HEK293 (cell line): ENCODE measurements around the gene ZNF530.

Experiments used
- CTCF ChIA-PET: fragments of 350-600 bp; formaldehyde crosslinking; extraction: SDS; loops from one replicate; lab custom pipeline; 2021; ENCODE audit warnings: antibody characterized with exemption; lab: Yijun Ruan, JAX
- POLR2A ChIA-PET: fragments of 300-600 bp; formaldehyde crosslinking; extraction: SDS; loops from one replicate; lab custom pipeline; 2020; ENCODE audit warnings: antibody characterized with exemption, inconsistent platforms; lab: Yijun Ruan, JAX
- H3K27ac ChIP-seq: fragments of 200-500 bp; sonication (Bioruptor generic); 2 replicates; pipeline ENCODE4 v1.5.1; 2014; ENCODE audit warnings: low read depth, low read length, control low read depth, inconsistent platforms; ENCODE audit errors: extremely low read depth
- H3K36me3 ChIP-seq, 2 experiments: fragments of 200-500 bp in 1 of 2; sonication (Bioruptor generic) in 1 of 2; 1 replicate in 1 of 2; 2 replicates in 1 of 2; pipeline ENCODE4 v1.5.1; 2014 to 2017; ENCODE audit warnings: inconsistent platforms in 2 of 2, low read length in 2 of 2; ENCODE audit not compliant: control insufficient read depth in 2 of 2, insufficient read depth in 1 of 2
- H3K4me1 ChIP-seq: fragments of 200-500 bp; sonication (Bioruptor generic); 2 replicates; pipeline ENCODE4 v1.5.1; 2014; ENCODE audit warnings: mild to moderate bottlenecking, low read length, inconsistent platforms; ENCODE audit not compliant: control insufficient read depth, insufficient read depth
- H3K4me3 ChIP-seq: 2 replicates; pipeline ENCODE4 v1.5.1; 2011; ENCODE audit warnings: low read depth, mild to moderate bottlenecking, control low read depth, low read length, moderate library complexity
- H3K9me3 ChIP-seq: fragments of 200-500 bp; sonication (Bioruptor generic); 2 replicates; pipeline ENCODE4 v1.5.1; 2014; ENCODE audit warnings: low read depth, low read length, inconsistent platforms; ENCODE audit not compliant: control insufficient read depth, insufficient read depth
- GLIS1 ChIP-seq: fragments of 450-650 bp; formaldehyde crosslinking; IDR thresholded peaks from 2 replicates; pipeline ENCODE4 v1.5.1; 2016; ENCODE audit warnings: missing biosample characterization, missing genetic modification characterization
- KLF7 ChIP-seq: fragments of 450-650 bp; formaldehyde crosslinking; IDR thresholded peaks from 2 replicates; pipeline ENCODE4 v1.5.1; 2016; ENCODE audit warnings: missing biosample characterization, missing genetic modification characterization, borderline replicate concordance
- SP3 ChIP-seq: fragments of 450-650 bp; formaldehyde crosslinking; IDR thresholded peaks from 2 replicates; pipeline ENCODE4 v1.5.1; 2016; ENCODE audit warnings: missing biosample characterization, missing genetic modification characterization
- YY2 ChIP-seq: fragments of 450-650 bp; formaldehyde crosslinking; IDR thresholded peaks from 2 replicates; pipeline ENCODE4 v1.5.1; 2016; ENCODE audit warnings: missing biosample characterization, missing genetic modification characterization
- ZFP37 ChIP-seq: fragments of 450-650 bp; formaldehyde crosslinking; IDR thresholded peaks from 2 replicates; pipeline ENCODE4 v1.5.1; 2016; ENCODE audit warnings: missing biosample characterization, missing genetic modification characterization
- ZNF112 ChIP-seq: fragments of 450-650 bp; formaldehyde crosslinking; IDR thresholded peaks from 2 replicates; pipeline ENCODE4 v1.5.0; 2017; ENCODE audit warnings: missing biosample characterization, missing genetic modification characterization
- ZNF174 ChIP-seq: fragments of 450-650 bp; formaldehyde crosslinking; IDR thresholded peaks from 2 replicates; pipeline ENCODE4 v1.5.0; 2017; ENCODE audit warnings: missing biosample characterization, mild to moderate bottlenecking, missing genetic modification characterization
- ZNF175 ChIP-seq: fragments of 450-650 bp; formaldehyde crosslinking; IDR thresholded peaks from 2 replicates; pipeline ENCODE4 v1.5.1; 2016; ENCODE audit warnings: missing biosample characterization, missing genetic modification characterization
- ZNF184 ChIP-seq: fragments of 450-650 bp; IDR thresholded peaks from 2 replicates; pipeline ENCODE4 v1.5.1; 2018; ENCODE audit warnings: missing biosample characterization, mild to moderate bottlenecking, missing genetic modification characterization
- ZNF223 ChIP-seq: fragments of 450-650 bp; formaldehyde crosslinking; IDR thresholded peaks from 2 replicates; pipeline ENCODE4 v1.5.1; 2016; ENCODE audit warnings: missing biosample characterization, missing genetic modification characterization
- ZNF23 ChIP-seq: fragments of 450-650 bp; formaldehyde crosslinking; IDR thresholded peaks from 2 replicates; pipeline ENCODE4 v1.5.1; 2016; ENCODE audit warnings: missing biosample characterization, missing genetic modification characterization, borderline replicate concordance
- ZNF292 ChIP-seq: fragments of 450-650 bp; formaldehyde crosslinking; IDR thresholded peaks from 2 replicates; pipeline ENCODE4 v1.5.1; 2016; ENCODE audit warnings: low read depth, missing biosample characterization, missing genetic modification characterization, borderline replicate concordance
- ZNF341 ChIP-seq: fragments of 450-650 bp; formaldehyde crosslinking; IDR thresholded peaks from 2 replicates; pipeline ENCODE4; 2016; ENCODE audit warnings: low read depth, missing biosample characterization, missing genetic modification characterization
- ZNF350 ChIP-seq: fragments of 450-650 bp; formaldehyde crosslinking; IDR thresholded peaks from 2 replicates; pipeline ENCODE4 v1.5.0; 2017; ENCODE audit warnings: missing biosample characterization, mild to moderate bottlenecking, missing genetic modification characterization
- ZNF449 ChIP-seq: fragments of 450-650 bp; formaldehyde crosslinking; IDR thresholded peaks from 2 replicates; pipeline ENCODE4 v1.5.1; 2017; ENCODE audit warnings: missing biosample characterization, mild to moderate bottlenecking, missing genetic modification characterization, moderate library complexity
- ZNF558 ChIP-seq: fragments of 450-650 bp; formaldehyde crosslinking; IDR thresholded peaks from 2 replicates; pipeline ENCODE4 v1.5.1; 2016; ENCODE audit warnings: missing biosample characterization, missing genetic modification characterization
- ZNF571 ChIP-seq: fragments of 450-650 bp; formaldehyde crosslinking; IDR thresholded peaks from 2 replicates; pipeline ENCODE4 v1.5.0; 2017; ENCODE audit warnings: missing biosample characterization, missing genetic modification characterization
- ZNF629 ChIP-seq: fragments of 450-650 bp; formaldehyde crosslinking; IDR thresholded peaks from 2 replicates; pipeline ENCODE4 v1.5.1; 2017; ENCODE audit warnings: missing biosample characterization, missing genetic modification characterization
- ZNF660 ChIP-seq: fragments of 450-650 bp; IDR thresholded peaks from 2 replicates; pipeline ENCODE4 v1.5.1; 2018; ENCODE audit warnings: missing biosample characterization, mild to moderate bottlenecking, missing genetic modification characterization
- ZNF664 ChIP-seq: fragments of 450-650 bp; formaldehyde crosslinking; IDR thresholded peaks from 2 replicates; pipeline ENCODE4 v1.5.1; 2016; ENCODE audit warnings: missing biosample characterization, missing genetic modification characterization
- ZNF677 ChIP-seq: fragments of 450-650 bp; IDR thresholded peaks from 2 replicates; pipeline ENCODE4 v1.5.0; 2018; ENCODE audit warnings: missing biosample characterization, mild to moderate bottlenecking, missing genetic modification characterization, moderate library complexity
- ZNF692 ChIP-seq: fragments of 450-650 bp; formaldehyde crosslinking; IDR thresholded peaks from 2 replicates; pipeline ENCODE4 v1.5.1; 2016; ENCODE audit warnings: missing biosample characterization, missing genetic modification characterization
- ZNF747 ChIP-seq: fragments of 450-650 bp; formaldehyde crosslinking; IDR thresholded peaks from 2 replicates; pipeline ENCODE4 v1.5.1; 2016; ENCODE audit warnings: missing biosample characterization, missing genetic modification characterization
- ZNF785 ChIP-seq: fragments of 450-650 bp; formaldehyde crosslinking; IDR thresholded peaks from 2 replicates; pipeline ENCODE4 v1.5.1; 2016; ENCODE audit warnings: missing biosample characterization, missing genetic modification characterization
- TF ChIP-seq, protein P1 (sequence below): fragments of 450-650 bp; formaldehyde crosslinking; IDR thresholded peaks from 2 replicates; pipeline ENCODE4 v1.5.1; 2016; ENCODE audit warnings: missing biosample characterization, missing genetic modification characterization
- TF ChIP-seq, protein P2 (sequence below): fragments of 450-650 bp; formaldehyde crosslinking; IDR thresholded peaks from 2 replicates; pipeline ENCODE4 v1.5.1; 2016; ENCODE audit warnings: missing biosample characterization, missing genetic modification characterization

ZNF530 gene

DNA sequence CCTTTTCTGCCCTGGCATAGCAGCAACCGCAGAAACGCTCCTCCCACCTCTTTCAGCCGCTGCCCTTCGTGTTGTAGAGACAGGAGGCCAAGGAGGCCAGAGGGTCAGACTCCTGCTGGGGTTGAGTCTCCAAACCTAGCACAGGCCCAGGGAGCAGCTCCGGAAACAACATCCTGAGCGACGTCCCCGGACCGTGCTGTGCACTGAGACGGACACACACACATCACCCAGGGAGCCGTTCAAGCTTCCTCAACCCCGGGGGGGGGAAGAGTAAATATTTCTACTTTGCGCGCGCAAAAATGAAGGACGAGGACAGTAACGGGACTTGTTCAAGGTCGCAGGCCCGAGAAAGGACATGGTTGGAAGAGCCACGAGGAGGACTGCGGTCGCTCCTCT, 40.7 kb upstream of the ZNF530 start:
- TF ChIP-seq GLIS1 (tag by site-specific recombination): peak; percentile 50
- no peak for TF ChIP-seq ZNF23 (tag by site-specific recombination)
- no peak for TF ChIP-seq ZNF175 (tag by site-specific recombination)
- TF ChIP-seq, protein P1, sequence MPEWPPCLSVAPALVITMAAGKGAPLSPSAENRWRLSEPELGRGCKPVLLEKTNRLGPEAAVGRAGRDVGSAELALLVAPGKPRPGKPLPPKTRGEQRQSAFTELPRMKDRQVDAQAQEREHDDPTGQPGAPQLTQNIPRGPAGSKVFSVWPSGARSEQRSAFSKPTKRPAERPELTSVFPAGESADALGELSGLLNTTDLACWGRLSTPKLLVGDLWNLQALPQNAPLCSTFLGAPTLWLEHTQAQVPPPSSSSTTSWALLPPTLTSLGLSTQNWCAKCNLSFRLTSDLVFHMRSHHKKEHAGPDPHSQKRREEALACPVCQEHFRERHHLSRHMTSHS (tag by site-specific recombination): no peak
- no peak for TF ChIP-seq ZNF223 (tag by site-specific recombination)
- no peak for TF ChIP-seq ZNF350 (tag by site-specific recombination)
- peak; percentile 48 for TF ChIP-seq ZNF341
- TF ChIP-seq, protein P2, sequence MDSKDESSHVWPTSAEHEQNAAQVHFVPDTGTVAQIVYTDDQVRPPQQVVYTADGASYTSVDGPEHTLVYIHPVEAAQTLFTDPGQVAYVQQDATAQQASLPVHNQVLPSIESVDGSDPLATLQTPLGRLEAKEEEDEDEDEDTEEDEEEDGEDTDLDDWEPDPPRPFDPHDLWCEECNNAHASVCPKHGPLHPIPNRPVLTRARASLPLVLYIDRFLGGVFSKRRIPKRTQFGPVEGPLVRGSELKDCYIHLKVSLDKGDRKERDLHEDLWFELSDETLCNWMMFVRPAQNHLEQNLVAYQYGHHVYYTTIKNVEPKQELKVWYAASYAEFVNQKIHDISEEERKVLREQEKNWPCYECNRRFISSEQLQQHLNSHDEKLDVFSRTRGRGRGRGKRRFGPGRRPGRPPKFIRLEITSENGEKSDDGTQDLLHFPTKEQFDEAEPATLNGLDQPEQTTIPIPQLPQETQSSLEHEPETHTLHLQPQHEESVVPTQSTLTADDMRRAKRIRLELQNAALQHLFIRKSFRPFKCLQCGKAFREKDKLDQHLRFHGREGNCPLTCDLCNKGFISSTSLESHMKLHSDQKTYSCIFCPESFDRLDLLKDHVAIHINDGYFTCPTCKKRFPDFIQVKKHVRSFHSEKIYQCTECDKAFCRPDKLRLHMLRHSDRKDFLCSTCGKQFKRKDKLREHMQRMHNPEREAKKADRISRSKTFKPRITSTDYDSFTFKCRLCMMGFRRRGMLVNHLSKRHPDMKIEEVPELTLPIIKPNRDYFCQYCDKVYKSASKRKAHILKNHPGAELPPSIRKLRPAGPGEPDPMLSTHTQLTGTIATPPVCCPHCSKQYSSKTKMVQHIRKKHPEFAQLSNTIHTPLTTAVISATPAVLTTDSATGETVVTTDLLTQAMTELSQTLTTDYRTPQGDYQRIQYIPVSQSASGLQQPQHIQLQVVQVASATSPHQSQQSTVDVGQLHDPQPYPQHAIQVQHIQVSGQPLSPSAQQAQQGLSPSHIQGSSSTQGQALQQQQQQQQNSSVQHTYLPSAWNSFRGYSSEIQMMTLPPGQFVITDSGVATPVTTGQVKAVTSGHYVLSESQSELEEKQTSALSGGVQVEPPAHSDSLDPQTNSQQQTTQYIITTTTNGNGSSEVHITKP (tag by site-specific recombination): 0 out of 2 replicates have a peak, but pooled peaks have one; percentile 16
- TF ChIP-seq ZNF292 (tag by site-specific recombination): no peak
- no peak for TF ChIP-seq ZNF571 (tag by site-specific recombination)
- TF ChIP-seq ZNF449: no peak
- peak overlapping the region; percentile 57; the same call in 1 of the 2 replicates for H3K27ac ChIP-seq
- no peaks in the 10 kb centered on the region; the same call in 1 of the 2 replicates for H3K4me1 ChIP-seq
- peaks cover 23 to 41% of the 10 kb centered on the region in 2 experiments for H3K36me3 ChIP-seq
- ChIA-PET CTCF (interaction anchor here (0.6 kb wide), 1 partner anchor 161 kb away, joined by 3 read pairs; no protein-coding TSS in a partner anchor), POLR2A (interaction anchor here (0.6 to 1.0 kb wide), 3 partner anchors 11 to 196 kb away, joined by 3 to 4 read pairs (median 3); partner anchors contain the start of gene ZNF772)
- H3K4me3 ChIP-seq: peak overlapping the region; percentile 69
- peaks cover 6% of the 10 kb centered on the region; the same call in 1 of the 2 replicates for H3K9me3 ChIP-seq

DNA sequence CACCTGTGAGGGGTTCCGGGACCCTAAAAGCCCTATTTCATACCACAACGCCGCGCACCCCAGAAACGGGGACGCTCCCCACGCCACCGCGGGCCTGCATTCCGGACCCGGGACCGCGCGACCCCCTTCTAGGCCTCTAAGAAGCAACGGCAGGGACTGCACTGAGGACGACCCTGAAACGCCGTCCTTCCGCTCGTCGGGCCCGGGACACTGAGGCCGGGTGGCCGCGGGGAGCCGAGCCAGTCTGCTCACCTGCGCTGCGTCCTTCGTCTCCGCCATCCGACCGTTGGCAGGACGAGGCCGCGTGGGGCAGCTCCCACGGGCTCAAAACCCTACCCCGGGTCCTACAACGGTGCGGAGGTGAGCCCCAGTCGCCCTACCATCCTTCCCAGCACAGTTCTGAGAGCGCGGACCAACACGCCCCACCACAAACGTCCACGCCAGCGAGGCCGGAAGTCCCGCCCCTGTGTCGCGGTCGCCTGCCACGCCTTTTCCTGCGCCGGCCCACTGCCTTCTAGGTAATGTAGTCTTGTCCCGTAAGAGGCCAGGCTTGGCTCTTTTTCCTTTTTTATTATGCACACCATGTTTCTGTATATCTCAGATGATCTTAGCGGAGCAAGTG, 40.2 kb upstream of the ZNF530 start, which contains the start of gene ZNF550:
ZNF550 (minus strand) TSS at position 460 of the 622 bp plus-strand sequence; CDS start at position 279, 181 bp downstream.
- Histone ChIP-seq H3K36me3 (peaks cover 18 to 36% of the 10 kb centered on the region in 2 experiments), H3K4me1 (no peaks in the 10 kb centered on the region; the same call in 1 of the 2 replicates), H3K4me3 (peak within 1 kb of the TSS; percentile 69), H3K9me3 (peaks cover 6% of the 10 kb centered on the region), H3K27ac (peak within 1 kb of the TSS; percentile 57; the same call in 1 of the 2 replicates)
- POLR2A ChIA-PET: interaction anchor here (1.0 kb wide), 2 partner anchors 11 to 82 kb away, joined by 3 to 4 read pairs; partner anchors contain the start of gene ZNF772
- CTCF ChIA-PET: interaction anchor here (0.7 kb wide), 1 partner anchor 107 kb away, joined by 3 read pairs; no protein-coding TSS in a partner anchor
- TF ChIP-seq ZNF174 (tag by site-specific recombination): no peak
- TF ChIP-seq ZNF664 (tag by site-specific recombination): no peak
- 0 out of 2 replicates have a peak, but pooled peaks have one; percentile 29 for TF ChIP-seq ZFP37 (tag by site-specific recombination)
- 0 out of 2 replicates have a peak, but pooled peaks have one; percentile 9 for TF ChIP-seq ZNF660 (tag by site-specific recombination)
- no peak for TF ChIP-seq ZNF558 (tag by site-specific recombination)
- no peak for TF ChIP-seq KLF7 (tag by site-specific recombination)
- peak; percentile 33; the same call in 1 of the 2 replicates for TF ChIP-seq YY2 (tag by site-specific recombination)
- peak; percentile 48 for TF ChIP-seq ZNF692 (tag by site-specific recombination)
- TF ChIP-seq SP3: peak; percentile 90
- TF ChIP-seq ZNF629 (tag by site-specific recombination): peak; percentile 27; the same call in 1 of the 2 replicates
- no peak for TF ChIP-seq ZNF112 (tag by site-specific recombination)
- no peak for TF ChIP-seq ZNF677
- TF ChIP-seq ZNF449: peak; percentile 90
- TF ChIP-seq ZNF184 (tag by site-specific recombination): no peak
- no peak for TF ChIP-seq ZNF747 (tag by site-specific recombination)
- 0 out of 2 replicates have a peak, but pooled peaks have one; percentile 15 for TF ChIP-seq ZNF785 (tag by site-specific recombination)
